Mucosa of descending colon (tissue), 3 donors: ENCODE measurements around the gene CRHR1. TPM values are rescaled to one million over a fixed set of nuclear protein-coding genes. Genes with fewer than 3 reads are reported as not detected.

Source experiments
- ATAC-seq: fragments of 200-7000 bp; cut with Tn5 transposase; one replicate; pipeline ENCODE4 v1.9.1; 2020; ENCODE audit warnings: mild to moderate bottlenecking, moderate library complexity
- DNase-seq, 3 donors: peaks; one replicate each; pipeline ENCODE4 v3.0.0-alpha.2; 2020
- H3K36me3 ChIP-seq: fragments of 200-600 bp; one replicate; pipeline ENCODE4 v1.8.0; 2021; ENCODE audit warnings: low read depth, mild to moderate bottlenecking
- H3K4me1 ChIP-seq: fragments of 200-600 bp; one replicate; pipeline ENCODE4 v1.8.0; 2021; ENCODE audit warnings: low read depth, mild to moderate bottlenecking
- H3K4me3 ChIP-seq: fragments of 200-600 bp; one replicate; pipeline ENCODE4 v1.8.0; 2021; ENCODE audit warnings: mild to moderate bottlenecking
- H3K9me3 ChIP-seq: fragments of 200-600 bp; one replicate; pipeline ENCODE4 v1.8.0; 2021; ENCODE audit warnings: mild to moderate bottlenecking
- intact Hi-C, 2 donors: fragments of 100-400 bp; cut with DNase I in 1 of 2; cut with micrococcal nuclease in 1 of 2; formaldehyde crosslinking; loops; one replicate each; pipeline versions ENCODE4 v1.11.0 to v1.11.1; 2022; cut with DNase I, micrococcal nuclease
- total RNA-seq, 3 donors: library from RNA; stranded (reverse); fragmentation: NEBNext Ultra II Directional in 2 of 3; extraction: Animal tissue kit (Norgen Biotek cat#: 25700) in 2 of 3; gene quantifications; one replicate each; pipeline versions ENCODE4 v1.2.1 to v1.2.4, GENCODE V29; 2021 to 2023
- TF ChIP-seq, protein P1 (sequence below): fragments of 200-600 bp; IDR thresholded peaks from one replicate; pipeline ENCODE4 v1.8.0; 2022; ENCODE audit warnings: antibody characterized with exemption, mild to moderate bottlenecking
- donor health status: DM: no; HTN: no; CAD: no; lungs with moderate emphysema.
- donor health status: DM: no; HTN: no; CAD: no.
- donor health status: DM: no; HTN: yes; CAD: no.

Gene CRHR1
- total RNA-seq, 3 donors from 2014 or later: not detected

DNA sequence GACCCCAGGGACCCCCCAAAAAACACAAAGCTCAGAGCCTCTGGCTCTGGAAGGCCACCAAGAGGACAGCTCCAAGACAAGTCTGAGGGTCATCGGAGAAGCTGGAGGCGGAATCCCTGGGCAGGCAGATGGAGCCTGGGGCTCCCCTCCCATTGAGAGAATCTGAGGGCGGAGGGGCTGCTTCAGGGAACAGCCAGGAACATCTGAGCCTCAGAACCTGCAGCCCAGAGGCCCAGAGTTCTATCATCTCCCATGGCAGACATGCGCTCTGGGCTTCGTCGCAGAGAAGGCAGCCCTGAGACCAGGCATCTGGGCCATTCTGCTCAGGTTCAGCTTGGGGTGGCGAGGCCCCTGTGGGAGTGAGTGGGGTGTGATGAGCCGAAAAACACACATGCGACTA, 53.5 kb downstream of the CRHR1 start:
- Histone ChIP-seq H3K9me3 (no peaks in the 10 kb centered on the region), H3K4me1 (no peaks in the 10 kb centered on the region), H3K36me3 (no peaks in the 10 kb centered on the region), H3K4me3 (no peak overlapping the region)
- ATAC-seq (no peak), DNase-seq (no peak)
- TF ChIP-seq, protein P1, sequence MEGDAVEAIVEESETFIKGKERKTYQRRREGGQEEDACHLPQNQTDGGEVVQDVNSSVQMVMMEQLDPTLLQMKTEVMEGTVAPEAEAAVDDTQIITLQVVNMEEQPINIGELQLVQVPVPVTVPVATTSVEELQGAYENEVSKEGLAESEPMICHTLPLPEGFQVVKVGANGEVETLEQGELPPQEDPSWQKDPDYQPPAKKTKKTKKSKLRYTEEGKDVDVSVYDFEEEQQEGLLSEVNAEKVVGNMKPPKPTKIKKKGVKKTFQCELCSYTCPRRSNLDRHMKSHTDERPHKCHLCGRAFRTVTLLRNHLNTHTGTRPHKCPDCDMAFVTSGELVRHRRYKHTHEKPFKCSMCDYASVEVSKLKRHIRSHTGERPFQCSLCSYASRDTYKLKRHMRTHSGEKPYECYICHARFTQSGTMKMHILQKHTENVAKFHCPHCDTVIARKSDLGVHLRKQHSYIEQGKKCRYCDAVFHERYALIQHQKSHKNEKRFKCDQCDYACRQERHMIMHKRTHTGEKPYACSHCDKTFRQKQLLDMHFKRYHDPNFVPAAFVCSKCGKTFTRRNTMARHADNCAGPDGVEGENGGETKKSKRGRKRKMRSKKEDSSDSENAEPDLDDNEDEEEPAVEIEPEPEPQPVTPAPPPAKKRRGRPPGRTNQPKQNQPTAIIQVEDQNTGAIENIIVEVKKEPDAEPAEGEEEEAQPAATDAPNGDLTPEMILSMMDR: no peak
- intact Hi-C loops: no loop called here

DNA sequence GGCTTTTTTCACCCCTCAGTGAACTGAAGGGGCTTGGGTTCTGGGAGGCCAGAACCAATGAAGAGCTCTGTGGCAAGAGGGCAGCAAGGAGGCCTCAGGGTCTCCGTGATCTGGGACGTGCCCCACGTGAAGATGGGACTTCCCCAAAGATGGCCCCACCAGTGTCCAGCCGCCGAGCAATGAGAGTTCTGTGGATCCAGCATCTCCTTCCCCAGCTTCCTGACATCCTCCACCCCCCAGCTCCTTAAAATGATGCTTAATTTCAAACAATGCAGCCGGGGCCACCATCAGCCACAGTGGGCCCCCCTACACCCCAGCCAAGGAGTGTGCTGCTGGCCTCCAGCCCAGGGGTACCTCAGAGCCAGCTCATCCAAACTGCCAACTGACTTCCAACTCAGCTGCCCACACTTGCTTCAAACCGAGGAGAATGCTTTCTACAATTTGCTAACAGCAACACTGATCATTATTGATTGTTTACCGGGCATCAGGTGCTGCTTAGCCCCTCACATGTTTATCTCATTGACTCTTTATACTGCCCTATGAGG, 54.7 kb downstream of the CRHR1 start:
- no peak for DNase-seq
- ATAC-seq: no peak
- intact Hi-C loops: no loop called here
- Histone ChIP-seq H3K4me1 (no peaks in the 10 kb centered on the region), H3K36me3 (no peaks in the 10 kb centered on the region), H3K9me3 (no peaks in the 10 kb centered on the region), H3K4me3 (no peak overlapping the region)
- TF ChIP-seq, protein P1: no peak

DNA sequence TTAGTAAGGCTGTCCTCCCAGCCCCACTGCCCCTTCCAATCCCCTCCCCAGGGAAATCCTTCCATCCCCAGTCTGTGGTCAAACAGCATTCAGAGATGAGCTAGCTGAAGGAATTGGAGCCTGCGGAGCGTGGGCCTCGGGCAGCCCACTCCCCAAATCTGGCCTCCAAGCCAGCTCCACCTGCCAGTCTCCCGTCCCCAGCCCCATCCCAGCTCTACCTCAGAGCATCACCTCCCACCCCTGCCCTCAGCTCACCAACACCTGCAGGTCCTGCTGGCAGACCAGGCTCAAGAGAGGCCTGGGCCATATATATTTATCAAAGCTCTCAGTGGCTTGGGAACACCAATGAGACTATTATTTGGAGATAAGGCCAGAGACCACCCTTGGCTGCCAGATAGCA, 55.3 kb downstream of the CRHR1 start:
- TF ChIP-seq, protein P1: no peak
- ATAC-seq (no peak), DNase-seq (no peak)
- intact Hi-C loops: no loop called here
- Histone ChIP-seq H3K4me1 (no peaks in the 10 kb centered on the region), H3K9me3 (no peaks in the 10 kb centered on the region), H3K36me3 (no peaks in the 10 kb centered on the region), H3K4me3 (no peak overlapping the region)

GRCh38 chr17:45841186-45841585, 57.1 kb downstream of the CRHR1 start:
- no peaks in the 10 kb centered on the region for H3K4me1 ChIP-seq
- ATAC-seq (no peak), DNase-seq (peak in 1 of 3 donors; percentile 1)
- intact Hi-C loops: no loop called here
- TF ChIP-seq, protein P1: no peak
- H3K36me3 ChIP-seq: no peaks in the 10 kb centered on the region
- no peaks in the 10 kb centered on the region for H3K9me3 ChIP-seq
- no peak overlapping the region for H3K4me3 ChIP-seq

DNA sequence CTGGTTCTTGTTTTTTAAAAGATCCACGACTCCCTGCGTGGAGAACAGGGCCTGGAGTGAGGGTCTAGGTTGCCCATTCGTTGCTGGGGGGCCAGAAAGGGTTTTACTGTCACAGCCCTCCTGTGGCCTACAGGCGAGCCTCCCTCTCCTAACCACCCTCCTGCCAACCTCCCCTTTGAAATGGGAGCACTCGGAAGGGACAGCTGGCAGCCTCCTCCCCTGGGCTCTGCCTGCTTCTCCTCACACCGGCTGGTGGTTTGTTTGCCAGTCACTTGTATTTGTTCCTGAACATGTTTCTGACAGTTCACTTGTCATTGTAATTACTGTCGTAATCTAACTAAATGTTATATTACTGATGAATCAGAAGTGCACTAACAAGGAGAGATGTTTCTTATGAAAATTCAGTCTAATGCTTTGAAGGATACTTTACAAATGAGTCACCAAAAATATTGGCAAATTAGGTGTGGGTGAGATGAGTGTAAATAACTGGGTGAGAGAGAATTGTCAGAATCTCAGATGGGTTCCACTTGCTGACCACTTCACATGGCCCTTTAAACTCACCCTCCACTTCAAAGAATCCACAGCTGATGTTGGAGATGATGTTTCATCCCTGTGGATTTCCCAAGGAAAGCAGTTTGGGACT, 57.9 kb downstream of the CRHR1 start:
- Histone ChIP-seq H3K4me3 (no peak overlapping the region), H3K36me3 (no peaks in the 10 kb centered on the region), H3K9me3 (no peaks in the 10 kb centered on the region), H3K4me1 (no peaks in the 10 kb centered on the region)
- TF ChIP-seq, protein P1: no peak
- DNase-seq (no peak), ATAC-seq (no peak)
- intact Hi-C loops: no loop called here
